Thymus (tissue), 11 donors: ENCODE measurements around the gene CAPS. TPM values are rescaled to one million over a fixed set of nuclear protein-coding genes. Genes with fewer than 3 reads are reported as not detected.
"Not testable (repeated sequence)": the region's sequence is repeated elsewhere in the genome, so short reads cannot be mapped to it uniquely, and the experiment has no call there.

Experiments
- DNase-seq, 9 donors: peaks; one replicate each; pipeline ENCODE4 v3.0.0-alpha.2; 2013; ENCODE audit warnings: low spot score in 9 of 9, low read depth in 6 of 9, missing footprints in 1 of 9
- H3K27ac ChIP-seq, 2 donors: one replicate each; pipeline ENCODE4 v1.5.1; 2013; ENCODE audit warnings: control low read depth in 1 of 2, low read depth in 1 of 2, low read length in 1 of 2, mild to moderate bottlenecking in 1 of 2, moderate library complexity in 1 of 2
- H3K27me3 ChIP-seq, 2 donors: one replicate each; pipeline ENCODE4 v1.5.1; 2013; ENCODE audit warnings: low read length in 1 of 2; ENCODE audit not compliant: control insufficient read depth in 2 of 2, insufficient read depth in 1 of 2
- H3K36me3 ChIP-seq, 2 donors: one replicate each; pipeline ENCODE4 v1.5.1; 2013; ENCODE audit warnings: low read length in 1 of 2, mild to moderate bottlenecking in 1 of 2, moderate library complexity in 1 of 2; ENCODE audit not compliant: control insufficient read depth in 2 of 2, insufficient read depth in 2 of 2
- H3K4me1 ChIP-seq, 2 donors: one replicate each; pipeline ENCODE4 v1.5.1; 2013; ENCODE audit warnings: low read length in 2 of 2; ENCODE audit not compliant: control insufficient read depth in 2 of 2, insufficient read depth in 2 of 2
- H3K4me3 ChIP-seq, 2 donors: one replicate each; pipeline ENCODE4 v1.5.1; 2013; ENCODE audit warnings: low read length in 2 of 2, control low read depth in 1 of 2, mild to moderate bottlenecking in 1 of 2
- H3K9me3 ChIP-seq, 2 donors: one replicate each; pipeline ENCODE4 v1.5.1; 2013; ENCODE audit warnings: low read length in 1 of 2, mild to moderate bottlenecking in 1 of 2; ENCODE audit not compliant: control insufficient read depth in 2 of 2, insufficient read depth in 1 of 2
- WGBS: extraction: QIAGEN DNeasy Blood & Tissue Kit; methylation state at CpG from one replicate; pipeline ENCODE4 v1.1.7; 2013; 5-methylcytosine and 5-hydroxymethylcytosine counted together
- polyA plus RNA-seq: library from polyadenylated mRNA; stranded (reverse); fragments of 200-250 nt; gene quantifications from one replicate; pipeline ENCODE4 v1.2.3, GENCODE V29; 2013
- total RNA-seq: library from RNA; stranded (reverse); fragments of 120-200 nt; gene quantifications from one replicate; pipeline ENCODE4 v1.2.4, GENCODE V29; 2013
- donor health status: healthy.

Gene CAPS
- total and polyA plus RNA-seq, 2 donors: 6.5 to 70.4 TPM

DNA sequence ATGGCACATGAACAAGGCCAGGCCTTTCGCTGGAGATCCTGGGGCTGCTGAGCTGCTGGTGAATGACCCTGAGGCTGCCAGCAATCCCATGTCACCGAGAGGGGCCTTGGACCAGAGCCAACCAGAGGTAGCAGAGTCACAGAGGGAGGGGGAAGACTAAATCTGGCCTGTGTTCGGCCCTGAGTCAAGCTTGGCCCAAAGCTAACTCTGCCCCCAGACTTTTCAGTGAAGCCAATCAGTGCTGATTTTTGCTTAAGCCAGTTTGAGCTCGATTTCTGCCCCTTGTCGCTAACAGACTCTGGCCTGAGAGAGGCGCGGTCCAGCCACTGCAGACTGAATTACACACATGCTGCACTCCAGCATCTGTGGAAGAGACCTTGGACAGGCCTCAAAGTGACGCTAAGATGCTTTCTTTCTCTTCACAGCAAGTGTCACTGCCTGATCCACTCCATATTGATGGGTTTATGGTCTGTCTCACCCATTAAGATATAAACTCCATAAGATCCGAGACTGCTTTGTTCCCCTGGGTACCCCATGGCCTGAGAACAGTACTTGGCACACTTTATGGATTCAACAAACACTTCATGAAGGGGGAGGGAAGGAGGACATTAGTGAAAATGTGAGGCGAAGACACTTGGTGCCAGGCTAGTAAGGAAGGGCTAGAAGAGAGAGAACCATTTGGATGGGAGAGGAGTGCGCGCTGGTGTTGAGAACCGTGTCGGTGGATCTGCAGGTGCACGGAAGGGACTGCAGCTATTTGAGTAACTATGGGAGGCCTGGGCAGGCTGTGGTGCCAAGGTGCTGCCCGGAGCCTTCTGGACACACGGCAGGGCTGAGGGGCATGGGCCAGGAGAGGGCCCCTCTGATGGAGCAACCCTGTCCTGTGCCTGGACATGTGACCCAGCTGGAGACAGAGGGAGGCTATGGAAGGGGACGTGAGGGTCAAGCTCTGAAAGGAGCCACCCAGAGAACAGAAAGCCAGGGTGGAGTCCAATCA, 46.2 kb downstream of the CAPS start:
- H3K27me3 ChIP-seq: no peaks in the 10 kb centered on the region
- H3K9me3 ChIP-seq: peaks cover 0 to 5% of the 10 kb centered on the region in 2 donors
- 94% methylated on average over 18 of the region's 18 CpGs for WGBS
- H3K27ac ChIP-seq: peak overlapping the region; percentile 56 to 97
- H3K36me3 ChIP-seq: peaks cover 18 to 20% of the 10 kb centered on the region in 2 donors
- H3K4me1 ChIP-seq: peaks cover 53 to 90% of the 10 kb centered on the region in 2 donors
- H3K4me3 ChIP-seq: no peak overlapping the region
- no peak for DNase-seq

DNA sequence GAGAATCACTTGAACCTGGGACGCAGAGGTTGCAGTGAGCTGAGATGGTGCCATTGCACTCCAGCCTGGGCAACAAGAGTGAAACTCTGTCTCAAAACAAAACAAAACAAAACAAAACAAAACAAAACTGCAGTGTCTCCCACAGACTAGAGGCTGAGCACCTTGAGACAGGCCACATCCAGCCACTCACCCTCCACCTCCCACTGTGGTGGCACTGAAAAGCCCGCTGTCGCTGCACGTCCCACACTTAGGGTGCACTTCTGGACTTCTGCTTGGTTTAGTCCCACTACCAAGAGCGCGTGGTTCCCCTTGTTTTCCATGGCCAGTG, 47.6 kb downstream of the CAPS start:
- H3K36me3 ChIP-seq: peaks cover 25 to 26% of the 10 kb centered on the region in 2 donors
- H3K27ac ChIP-seq: peak overlapping the region; percentile 94 to 97
- H3K9me3 ChIP-seq, H3K4me3 ChIP-seq, DNase-seq, H3K27me3 ChIP-seq: not testable (repeated sequence)
- WGBS: 63% methylated on average over 6 of the region's 6 CpGs
- peaks cover 52 to 91% of the 10 kb centered on the region in 2 donors for H3K4me1 ChIP-seq

DNA sequence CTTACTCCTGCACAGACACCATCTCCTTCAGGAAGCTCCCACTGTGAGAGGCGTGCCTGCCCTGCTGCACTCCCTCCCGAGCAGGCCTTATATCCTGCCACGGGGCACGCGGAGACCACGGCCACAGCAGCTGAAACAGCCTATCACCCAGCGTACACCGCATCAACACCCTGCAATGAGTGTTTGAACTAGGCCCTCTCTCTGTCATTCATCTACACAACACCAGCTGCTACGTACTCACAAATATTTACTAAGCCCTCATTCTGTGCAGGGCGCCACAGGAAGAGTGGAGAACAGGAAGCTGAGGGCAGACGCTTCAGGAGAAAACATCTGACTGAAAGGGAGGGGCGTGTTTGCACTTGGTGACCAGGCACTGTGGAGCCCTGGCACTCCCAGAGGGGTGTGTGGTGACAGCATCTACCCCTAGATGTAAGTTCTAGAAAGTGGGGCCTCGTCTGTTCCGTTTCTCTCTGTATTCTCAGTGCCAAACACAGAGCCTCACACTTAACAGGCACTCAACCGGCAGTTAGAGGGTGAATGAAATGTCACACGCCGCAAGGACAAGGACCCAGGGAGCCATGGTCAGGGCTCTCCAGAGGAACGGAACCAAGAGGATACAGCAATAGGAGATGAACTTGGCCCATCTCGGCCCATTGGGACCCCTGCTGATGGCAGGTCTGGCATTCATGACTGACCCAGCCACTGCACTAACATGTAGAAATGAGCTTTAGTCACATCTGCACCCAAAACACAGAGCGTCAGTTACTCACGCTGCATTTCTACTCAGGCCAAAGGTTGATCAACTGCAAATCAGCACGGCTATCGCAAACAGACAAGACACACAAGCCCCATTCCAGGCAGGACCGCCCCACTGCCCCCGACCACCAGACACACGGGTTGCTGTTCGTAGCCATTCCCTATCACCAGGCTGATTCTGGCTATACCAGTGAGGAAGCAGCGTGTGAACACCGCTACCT, 48.2 kb downstream of the CAPS start:
- Histone ChIP-seq H3K27me3 (no peaks in the 10 kb centered on the region), H3K4me1 (peaks cover 48 to 87% of the 10 kb centered on the region in 2 donors), H3K27ac (peak overlapping the region; percentile 94 to 97), H3K9me3 (peaks cover 0 to 5% of the 10 kb centered on the region in 2 donors), H3K36me3 (peaks cover 25 to 27% of the 10 kb centered on the region in 2 donors), H3K4me3 (no peak overlapping the region)
- peak; percentile 69 to 94 (median 84) for DNase-seq
- WGBS: 43% methylated on average over 29 of the region's 29 CpGs

DNA sequence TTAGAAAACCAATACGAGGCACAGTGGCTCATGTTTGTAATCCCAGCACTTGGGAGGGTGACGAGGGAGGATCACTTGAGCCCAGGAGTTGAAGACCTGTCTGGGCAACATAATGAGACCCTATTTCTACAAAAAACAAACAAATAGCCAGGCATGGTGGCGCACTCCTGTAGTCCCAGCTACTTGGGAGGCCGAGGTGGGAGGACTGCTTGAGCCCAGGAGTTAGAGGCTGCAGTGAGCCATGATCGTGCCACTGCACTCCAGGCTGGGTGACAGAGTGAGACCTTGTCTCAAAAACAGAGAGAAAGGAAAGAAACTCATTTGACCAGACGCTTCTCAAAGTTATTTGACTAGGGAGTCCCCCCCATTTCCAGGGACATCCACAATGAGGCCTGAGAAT, 49.2 kb downstream of the CAPS start:
- not testable (repeated sequence) for H3K9me3 ChIP-seq, H3K27me3 ChIP-seq, DNase-seq, H3K4me3 ChIP-seq
- Histone ChIP-seq H3K4me1 (peaks cover 49 to 89% of the 10 kb centered on the region in 2 donors), H3K27ac (peak overlapping the region; percentile 21 to 97), H3K36me3 (peaks cover 26 to 27% of the 10 kb centered on the region in 2 donors)
- 96% methylated on average over 6 of the region's 6 CpGs for WGBS

DNA sequence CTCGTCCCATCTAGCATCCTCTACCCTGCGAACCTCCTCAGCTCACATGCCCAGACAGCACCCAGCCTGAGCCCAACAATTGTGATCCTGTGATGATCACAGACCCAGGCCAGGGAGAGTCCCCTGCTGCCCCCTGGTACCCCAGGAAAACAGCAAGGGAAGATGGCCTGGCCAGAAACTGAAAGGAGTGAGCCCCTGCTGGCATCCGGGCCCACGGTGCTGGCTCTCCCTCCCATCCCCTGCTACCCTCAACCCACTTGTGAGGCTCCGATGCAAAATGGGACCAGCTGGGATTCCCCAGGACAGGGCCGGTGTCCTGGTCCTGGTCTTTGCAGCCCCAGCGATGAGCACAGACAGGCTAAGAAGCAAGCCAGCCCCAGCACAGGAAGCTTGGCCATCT, 49.8 kb downstream of the CAPS start:
- no peak for DNase-seq
- H3K27me3 ChIP-seq: no peaks in the 10 kb centered on the region
- H3K36me3 ChIP-seq: peaks cover 24 to 27% of the 10 kb centered on the region in 2 donors
- peaks cover 43 to 89% of the 10 kb centered on the region in 2 donors for H3K4me1 ChIP-seq
- H3K4me3 ChIP-seq: no peak overlapping the region
- peaks cover 0 to 5% of the 10 kb centered on the region in 2 donors for H3K9me3 ChIP-seq
- WGBS: 98% methylated on average over 7 of the region's 7 CpGs
- peak overlapping the region; percentile 6 to 97 for H3K27ac ChIP-seq

DNA sequence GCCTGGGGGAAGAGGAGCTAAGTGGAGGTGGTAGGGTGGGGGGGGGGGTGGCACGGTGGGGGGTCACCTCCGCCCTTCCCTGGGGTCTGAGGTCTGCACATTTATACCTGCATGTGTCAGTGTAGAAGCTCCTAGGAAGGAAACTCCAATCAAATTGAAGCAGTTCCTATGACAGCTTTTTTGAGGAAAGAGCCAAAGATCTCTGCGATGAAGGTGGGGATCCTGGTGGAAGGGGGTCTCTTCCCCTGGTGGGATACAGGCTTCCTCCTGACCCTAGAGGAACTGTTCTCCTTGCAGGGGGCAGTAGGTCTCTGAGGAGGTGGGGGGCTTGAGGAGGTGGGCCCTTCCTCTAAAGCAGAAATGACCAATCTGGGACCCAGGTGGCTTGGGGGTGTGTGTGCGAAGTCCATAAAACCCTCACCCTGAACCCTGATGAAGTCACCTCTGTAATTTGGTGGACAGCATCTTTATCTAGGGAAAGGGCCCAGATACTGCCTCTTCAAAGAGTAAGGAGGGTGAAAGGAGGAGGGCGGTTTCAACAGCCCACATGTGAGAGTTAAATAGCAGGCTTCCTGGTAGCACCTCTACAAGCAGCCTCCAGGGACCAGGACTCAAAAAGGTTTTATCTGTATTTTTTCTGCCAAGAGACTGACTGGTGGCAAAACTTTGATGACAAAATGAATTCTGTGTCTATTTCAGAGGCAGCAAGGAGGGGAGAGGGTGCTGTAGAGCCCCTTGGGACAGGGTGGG, 50.9 kb downstream of the CAPS start:
- no peak overlapping the region for H3K4me3 ChIP-seq
- WGBS: 91% methylated on average over 5 of the region's 5 CpGs
- H3K27me3 ChIP-seq: no peaks in the 10 kb centered on the region
- peaks cover 26 to 38% of the 10 kb centered on the region in 2 donors for H3K36me3 ChIP-seq
- H3K27ac ChIP-seq: peak overlapping the region in 1 of 2 donors; percentile 78
- H3K9me3 ChIP-seq: peaks cover 0 to 5% of the 10 kb centered on the region in 2 donors
- peak in 1 of 9 donors; percentile 59 for DNase-seq
- peaks cover 33 to 88% of the 10 kb centered on the region in 2 donors for H3K4me1 ChIP-seq

Other genes with a start within 250 kb of the CAPS start
- 70.5 TPM for gene MICOS13, start 233.7 kb upstream of the CAPS start, total RNA-seq
- 67.6 TPM for gene MICOS13, start 233.7 kb upstream of the CAPS start, polyA plus RNA-seq
- 4.6 TPM for gene HSD11B1L, start 233.2 kb upstream of the CAPS start, total RNA-seq
- 6.5 TPM for gene HSD11B1L, start 233.2 kb upstream of the CAPS start, polyA plus RNA-seq
- gene RPL36, start 224.0 kb upstream of the CAPS start, total RNA-seq: 1,127 TPM
- gene RPL36, start 224.0 kb upstream of the CAPS start, polyA plus RNA-seq: 1,924 TPM
- gene LONP1, start 194.1 kb upstream of the CAPS start, total RNA-seq: 34.3 TPM
- 37.7 TPM for gene LONP1, start 194.1 kb upstream of the CAPS start, polyA plus RNA-seq
- gene CATSPERD, start 193.6 kb upstream of the CAPS start, total RNA-seq: 0.05 TPM
- gene CATSPERD, start 193.6 kb upstream of the CAPS start, polyA plus RNA-seq: 0.05 TPM
- gene PRR22, start 129.5 kb upstream of the CAPS start, total RNA-seq: 1.6 TPM
- gene PRR22, start 129.5 kb upstream of the CAPS start, polyA plus RNA-seq: 13.6 TPM
- gene DUS3L, start 123.1 kb upstream of the CAPS start, total RNA-seq: 25.2 TPM
- gene DUS3L, start 123.1 kb upstream of the CAPS start, polyA plus RNA-seq: 43.9 TPM
- gene NRTN, start 109.2 kb upstream of the CAPS start, total RNA-seq: 1.7 TPM
- 4.0 TPM for gene NRTN, start 109.2 kb upstream of the CAPS start, polyA plus RNA-seq
- gene FUT6, start 74.6 kb upstream of the CAPS start, total RNA-seq: under 0.01 TPM
- 0.43 TPM for gene FUT6, start 74.6 kb upstream of the CAPS start, polyA plus RNA-seq
- gene FUT3, start 62.8 kb upstream of the CAPS start, total RNA-seq: 0.19 TPM
- 2.9 TPM for gene FUT3, start 62.8 kb upstream of the CAPS start, polyA plus RNA-seq
- gene FUT5, start 43.7 kb upstream of the CAPS start, total RNA-seq: 0.05 TPM
- not detected for gene FUT5, start 43.7 kb upstream of the CAPS start, polyA plus RNA-seq
- 218 TPM for gene NDUFA11, start 10.5 kb upstream of the CAPS start, total RNA-seq
- gene NDUFA11, start 10.5 kb upstream of the CAPS start, polyA plus RNA-seq: 292 TPM
- 5.9 TPM for gene VMAC, start 9.4 kb upstream of the CAPS start, total RNA-seq
- gene VMAC, start 9.4 kb upstream of the CAPS start, polyA plus RNA-seq: 10.8 TPM
- 36.7 TPM for gene RANBP3, start 63.9 kb downstream of the CAPS start, total RNA-seq
- 39.0 TPM for gene RANBP3, start 63.9 kb downstream of the CAPS start, polyA plus RNA-seq
- 3.4 TPM for gene RFX2, start 196.2 kb downstream of the CAPS start, total RNA-seq
- 4.6 TPM for gene RFX2, start 196.2 kb downstream of the CAPS start, polyA plus RNA-seq
- gene ACSBG2, start 221.4 kb downstream of the CAPS start, total RNA-seq: not detected
- 0.05 TPM for gene ACSBG2, start 221.4 kb downstream of the CAPS start, polyA plus RNA-seq